ENCODE measurements around the gene GUK1. TPM values are rescaled to one million over a fixed set of nuclear protein-coding genes. Genes with fewer than 3 reads are reported as not detected.

Gene GUK1
- total RNA-seq, 2 experiments from 2014 or later = 375 to 376 TPM

- ATAC-seq (peak; percentile 14), DNase-seq (peak; percentile 77)
Observed at GRCh38 chr1:228166170-228166936, 26.3 kb downstream of the GUK1 start.

GRCh38 chr1:228168563-228169270, 28.6 kb downstream of the GUK1 start:
- CTCF ChIA-PET = interaction anchor here (1.8 to 6.2 kb wide), 3 partner anchors 10 to 332 kb away, joined by 5 to 47 read pairs (median 28); no protein-coding TSS in a partner anchor
- no peaks in the 10 kb centered on the region for H3K9me3 Mint-ChIP-seq
- DNase-seq = no peak
- intact Hi-C loops (cut with micrococcal nuclease) = no loop called here
- ATAC-seq = no peak
- TF ChIP-seq CTCF (IDR thresholded peaks at IDR 0.05) = no peak
- no peaks in the 10 kb centered on the region for H3K27me3 Mint-ChIP-seq
- POLR2A ChIA-PET = interaction anchor here (0.9 to 1.5 kb wide), 4 partner anchors 9 to 65 kb away, joined by 3 to 4 read pairs (median 3); no protein-coding TSS in a partner anchor
- peaks cover 29% of the 10 kb centered on the region for H3K4me1 Mint-ChIP-seq (ENCODE audit: low read depth)
- peaks cover 5% of the 10 kb centered on the region for H3K36me3 Mint-ChIP-seq (ENCODE audit: low read depth)
- no peak overlapping the region for H3K27ac Mint-ChIP-seq
- no peak overlapping the region for H3K4me3 Mint-ChIP-seq

More at GRCh38 chr1:228166170-228166936, 26.3 kb downstream of the GUK1 start:
- Mint-ChIP-seq H3K27me3 (no peaks in the 10 kb centered on the region), H3K36me3 (ENCODE audit: low read depth) (peaks cover 5% of the 10 kb centered on the region), H3K9me3 (no peaks in the 10 kb centered on the region), H3K4me1 (ENCODE audit: low read depth) (peaks cover 41% of the 10 kb centered on the region), H3K27ac (peak overlapping the region; percentile 86), H3K4me3 (peak overlapping the region; percentile 79)
- TF ChIP-seq CTCF (IDR thresholded peaks at IDR 0.05) = peak; percentile 31
- ChIA-PET POLR2A (interaction anchor here (0.6 to 6.6 kb wide), 10 partner anchors 9 to 291 kb away, joined by 3 to 59 read pairs (median 4); partner anchors contain the start of gene GUK1), CTCF (interaction anchor here (0.7 to 6.2 kb wide), 10 partner anchors 9 to 349 kb away, joined by 3 to 47 read pairs (median 4); partner anchors contain the start of gene GUK1)
- intact Hi-C loops (cut with micrococcal nuclease) = loop anchor here (1.0 kb wide), 2 partner anchors 27 to 57 kb away; partner anchors contain the start of gene MRPL55

GRCh38 chr1:228169345-228169744, 29.3 kb downstream of the GUK1 start:
- DNase-seq (no peak), ATAC-seq (no peak)
- peaks cover 23% of the 10 kb centered on the region for H3K4me1 Mint-ChIP-seq (ENCODE audit: low read depth)
- H3K27ac Mint-ChIP-seq = peak overlapping the region; percentile 10
- ChIA-PET CTCF (interaction anchor here (6.2 kb wide), 1 partner anchor 38 kb away, joined by 47 read pairs; no protein-coding TSS in a partner anchor), POLR2A (interaction anchor here (1.5 kb wide), 2 partner anchors 9 to 35 kb away, joined by 3 to 4 read pairs; no protein-coding TSS in a partner anchor)
- H3K27me3 Mint-ChIP-seq = no peaks in the 10 kb centered on the region
- H3K36me3 Mint-ChIP-seq (ENCODE audit: low read depth) = peaks cover 1% of the 10 kb centered on the region
- H3K9me3 Mint-ChIP-seq = no peaks in the 10 kb centered on the region
- intact Hi-C loops (cut with micrococcal nuclease) = no loop called here
- no peak overlapping the region for H3K4me3 Mint-ChIP-seq
- TF ChIP-seq CTCF (IDR thresholded peaks at IDR 0.05) = no peak

- no peaks in the 10 kb centered on the region for H3K27me3 Mint-ChIP-seq
- intact Hi-C loops (cut with micrococcal nuclease) = no loop called here
- CTCF ChIA-PET = no interaction called here
- TF ChIP-seq CTCF (IDR thresholded peaks at IDR 0.05) = no peak
- H3K4me3 Mint-ChIP-seq = no peak overlapping the region
- H3K36me3 Mint-ChIP-seq (ENCODE audit: low read depth) = no peaks in the 10 kb centered on the region
- H3K4me1 Mint-ChIP-seq (ENCODE audit: low read depth) = peaks cover 18% of the 10 kb centered on the region
- no peaks in the 10 kb centered on the region for H3K9me3 Mint-ChIP-seq
- no peak overlapping the region for H3K27ac Mint-ChIP-seq
- ATAC-seq (no peak), DNase-seq (no peak)
- POLR2A ChIA-PET = interaction anchor here (0.9 to 1.5 kb wide), 2 partner anchors 36 to 71 kb away, joined by 3 read pairs; no protein-coding TSS in a partner anchor
Observed at GRCh38 chr1:228170666-228171065, 30.6 kb downstream of the GUK1 start.
